BLaER1 treated with 17β-estradiol and CSF1 and Interleukin-3, amounts not matched to agents 10 nM and 100 nM (cell line): ENCODE data around the gene NMRAL1.

Source experiments
- H3K27ac ChIP-seq, 11 experiments: shearing (Covaris generic); formaldehyde crosslinking; 2 replicates each; pipeline ENCODE4 v1.8.1; 2022
- H3K27me3 ChIP-seq, 11 experiments: shearing (Covaris generic); formaldehyde crosslinking; 2 replicates each; pipeline ENCODE4 v1.8.1; 2022
- H3K36me3 ChIP-seq, 11 experiments: shearing (Covaris generic); formaldehyde crosslinking; 2 replicates each; pipeline ENCODE4 v1.8.1; 2022
- H3K4me1 ChIP-seq, 10 experiments: shearing (Covaris generic); formaldehyde crosslinking; 2 replicates each; pipeline ENCODE4 v1.8.1; 2022
- H3K4me2 ChIP-seq, 11 experiments: shearing (Covaris generic); formaldehyde crosslinking; 2 replicates each; pipeline ENCODE4 v1.8.1; 2022
- H3K4me3 ChIP-seq, 10 experiments: shearing (Covaris generic); formaldehyde crosslinking; 2 replicates each; pipeline ENCODE4 v1.8.1; 2022
- H3K9ac ChIP-seq, 11 experiments: shearing (Covaris generic); formaldehyde crosslinking; 2 replicates each; pipeline ENCODE4 v1.8.1; 2022
- H3K9me3 ChIP-seq, 11 experiments: shearing (Covaris generic); formaldehyde crosslinking; replicated peaks in 1 of 11; 2 replicates each; pipeline ENCODE4 v1.8.1; 2022
- H4K20me1 ChIP-seq, 11 experiments: shearing (Covaris generic); formaldehyde crosslinking; 2 replicates each; pipeline ENCODE4 v1.8.1; 2022
- Cebpa-rat ChIP-seq, 11 experiments: shearing (Covaris generic); IDR thresholded peaks; 2 replicates each; pipeline ENCODE4 v1.8.1; 2022

The NMRAL1 gene

GRCh38 chr16:4474192-4474961 is at the start of gene NMRAL1:
NMRAL1 (minus strand) TSS chr16:4474625; CDS start chr16:4474132, 493 bp downstream.
- peaks cover 47 to 61% (median 52%) of the 10 kb centered on the region in 10 experiments for H3K4me1 ChIP-seq
- peak within 1 kb of the TSS; percentile 80 to 98 (median 95) for H3K4me2 ChIP-seq
- H3K27me3 ChIP-seq = no peaks in the 10 kb centered on the region
- H3K9ac ChIP-seq = peak within 1 kb of the TSS; percentile 87 to 92 (median 89)
- peaks cover 11 to 30% (median 18%) of the 10 kb centered on the region in 11 experiments; a peak in 16 of 22 replicates for H4K20me1 ChIP-seq
- H3K4me3 ChIP-seq = peak within 1 kb of the TSS; percentile 75 to 87 (median 80)
- TF ChIP-seq Cebpa-rat (IDR thresholded peaks at IDR 0.05) = no peak
- H3K27ac ChIP-seq = peak within 1 kb of the TSS; percentile 72 to 93 (median 90); a peak in 21 of 22 replicates
- H3K36me3 ChIP-seq = peaks cover 5 to 30% (median 18%) of the 10 kb centered on the region in 11 experiments
- peaks cover 0 to 10% (median 0%) of the 10 kb centered on the region in 11 experiments; a peak in 3 of 22 replicates for H3K9me3 ChIP-seq

DNA sequence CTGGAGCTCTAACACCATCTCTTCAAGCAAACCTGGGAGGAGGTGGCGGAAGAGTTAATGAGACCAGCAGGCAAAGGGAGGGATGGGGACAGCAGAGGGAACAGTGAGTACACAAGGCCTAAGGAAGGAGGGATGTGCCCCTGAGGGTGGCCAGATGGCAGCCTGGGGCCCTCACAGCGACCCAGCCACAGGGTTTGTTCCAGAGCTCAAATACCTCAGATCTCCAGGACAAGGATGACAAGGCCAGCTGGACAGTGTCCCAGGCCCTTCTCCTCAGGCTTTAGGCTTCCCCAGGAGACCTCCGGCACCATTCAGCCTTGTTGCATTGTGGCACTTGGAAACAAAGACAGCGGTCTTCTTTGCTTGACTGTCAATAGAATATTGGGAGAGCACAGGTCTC is 49.3 kb upstream of the NMRAL1 start:
- H3K4me2 ChIP-seq = peak overlapping the region in 7 of 11 experiments; percentile 2 to 72 (median 57); a peak in 10 of 22 replicates
- H3K9me3 ChIP-seq = no peaks in the 10 kb centered on the region
- H4K20me1 ChIP-seq = peaks cover 0 to 59% (median 21%) of the 10 kb centered on the region in 11 experiments; a peak in 13 of 22 replicates
- H3K4me3 ChIP-seq = no peak overlapping the region
- H3K27ac ChIP-seq = peak overlapping the region in 8 of 11 experiments; percentile 11 to 66 (median 39); a peak in 12 of 22 replicates
- peak overlapping the region in 4 of 11 experiments; percentile 6 to 26 (median 21); a peak in 4 of 22 replicates for H3K9ac ChIP-seq
- peaks cover 37 to 66% (median 42%) of the 10 kb centered on the region in 10 experiments for H3K4me1 ChIP-seq
- TF ChIP-seq Cebpa-rat (IDR thresholded peaks at IDR 0.05) = no peak
- no peaks in the 10 kb centered on the region for H3K27me3 ChIP-seq
- peaks cover 0 to 47% (median 8%) of the 10 kb centered on the region in 11 experiments; a peak in 10 of 22 replicates for H3K36me3 ChIP-seq

- peaks cover 0 to 56% (median 8%) of the 10 kb centered on the region in 11 experiments; a peak in 10 of 22 replicates for H3K36me3 ChIP-seq
- H3K4me3 ChIP-seq = no peak overlapping the region
- H3K4me2 ChIP-seq = peak overlapping the region in 7 of 11 experiments; percentile 12 to 72 (median 49); a peak in 11 of 22 replicates
- peaks cover 32 to 65% (median 46%) of the 10 kb centered on the region in 10 experiments for H3K4me1 ChIP-seq
- H3K27ac ChIP-seq = peak overlapping the region in 8 of 11 experiments; percentile 12 to 66 (median 40); a peak in 12 of 22 replicates
- H3K9ac ChIP-seq = peak overlapping the region in 5 of 11 experiments; percentile 6 to 44 (median 26); a peak in 11 of 22 replicates
- peaks cover 0 to 74% (median 34%) of the 10 kb centered on the region in 11 experiments; a peak in 16 of 22 replicates for H4K20me1 ChIP-seq
- H3K27me3 ChIP-seq = no peaks in the 10 kb centered on the region
- no peaks in the 10 kb centered on the region for H3K9me3 ChIP-seq
- TF ChIP-seq Cebpa-rat (IDR thresholded peaks at IDR 0.05) = no peak
Measured at GRCh38 chr16:4522051-4522581, 47.7 kb upstream of the NMRAL1 start.

- Histone ChIP-seq H3K27ac (0 out of 22 replicates have a peak overlapping the region, but pooled peaks of 1 of the 11 experiments have one; percentile 10), H3K4me1 (peaks cover 30 to 65% (median 46%) of the 10 kb centered on the region in 10 experiments)
Measured at GRCh38 chr16:4520913-4521312, 46.5 kb upstream of the NMRAL1 start.

GRCh38 chr16:4519274-4520058 is 45.0 kb upstream of the NMRAL1 start:
- H4K20me1 ChIP-seq = peaks cover 0 to 91% (median 34%) of the 10 kb centered on the region in 11 experiments; a peak in 16 of 22 replicates
- TF ChIP-seq Cebpa-rat (IDR thresholded peaks at IDR 0.05) = no peak
- H3K27ac ChIP-seq = peak overlapping the region in 1 of 11 experiments; percentile 2; a peak in 2 of 22 replicates
- no peaks in the 10 kb centered on the region for H3K9me3 ChIP-seq
- peak overlapping the region in 1 of 11 experiments; percentile 15; a peak in 1 of 22 replicates for H3K4me2 ChIP-seq
- no peak overlapping the region for H3K9ac ChIP-seq
- no peaks in the 10 kb centered on the region for H3K27me3 ChIP-seq
- H3K36me3 ChIP-seq = peaks cover 0 to 46% (median 7%) of the 10 kb centered on the region in 11 experiments; a peak in 11 of 22 replicates
- H3K4me3 ChIP-seq = no peak overlapping the region
- H3K4me1 ChIP-seq = peaks cover 45 to 73% (median 56%) of the 10 kb centered on the region in 10 experiments

More at GRCh38 chr16:4520913-4521312, 46.5 kb upstream of the NMRAL1 start:
- peaks cover 0 to 86% (median 34%) of the 10 kb centered on the region in 11 experiments; a peak in 16 of 22 replicates for H4K20me1 ChIP-seq
- no peak for TF ChIP-seq Cebpa-rat (IDR thresholded peaks at IDR 0.05)
- no peaks in the 10 kb centered on the region for H3K9me3 ChIP-seq
- H3K4me2 ChIP-seq = no peak overlapping the region
- no peaks in the 10 kb centered on the region for H3K27me3 ChIP-seq
- H3K36me3 ChIP-seq = peaks cover 0 to 56% (median 8%) of the 10 kb centered on the region in 11 experiments; a peak in 10 of 22 replicates
- H3K4me3 ChIP-seq = no peak overlapping the region
- no peak overlapping the region for H3K9ac ChIP-seq

DNA sequence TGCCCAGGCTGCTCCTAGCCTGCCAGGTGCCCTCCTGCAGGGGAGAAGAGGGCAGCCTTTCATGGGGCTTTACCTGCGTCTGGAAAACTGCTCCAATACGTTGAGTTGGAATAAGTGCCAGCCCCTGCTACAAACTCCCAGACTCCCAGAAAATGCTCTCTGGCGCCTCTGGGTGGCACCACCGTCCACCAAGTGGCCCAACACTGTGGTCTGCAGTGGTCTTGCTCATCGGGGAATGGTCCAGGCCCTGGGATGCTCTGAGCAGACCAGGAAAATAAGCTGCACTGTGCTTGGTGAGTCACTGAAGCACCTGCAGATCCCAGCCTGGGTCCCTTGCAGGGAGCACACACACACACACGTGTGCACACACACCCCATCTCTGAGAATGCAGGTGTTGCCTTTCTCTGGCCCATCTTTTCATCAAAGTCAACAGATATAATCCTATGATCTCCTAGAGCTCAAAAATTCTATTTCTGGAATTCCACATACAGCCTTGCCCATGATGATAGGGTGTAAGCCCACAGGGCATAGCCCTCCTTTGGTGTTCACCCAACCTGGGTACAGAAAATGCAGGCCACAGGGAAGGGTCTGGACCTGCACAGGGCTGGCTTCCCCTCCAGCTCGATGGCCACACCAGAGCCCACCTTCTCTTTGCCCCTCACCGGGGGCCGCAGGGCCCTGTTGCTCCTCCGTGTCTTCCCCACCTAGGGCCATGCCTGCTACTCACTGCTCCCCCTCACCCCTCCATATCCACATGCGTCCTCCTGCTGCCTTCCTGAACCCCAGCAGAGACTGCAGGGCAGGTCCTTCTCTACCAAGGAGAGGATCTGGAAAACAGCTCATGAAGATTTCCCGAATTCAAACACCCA is 43.6 kb upstream of the NMRAL1 start:
- no peak overlapping the region for H3K9ac ChIP-seq
- H4K20me1 ChIP-seq = peaks cover 0 to 95% (median 43%) of the 10 kb centered on the region in 11 experiments; a peak in 16 of 22 replicates
- no peak overlapping the region for H3K4me3 ChIP-seq
- peaks cover 11 to 44% (median 16%) of the 10 kb centered on the region in 11 experiments; a peak in 18 of 22 replicates for H3K36me3 ChIP-seq
- no peaks in the 10 kb centered on the region for H3K27me3 ChIP-seq
- H3K9me3 ChIP-seq = no peaks in the 10 kb centered on the region
- peaks cover 50 to 77% (median 61%) of the 10 kb centered on the region in 10 experiments for H3K4me1 ChIP-seq
- no peak for TF ChIP-seq Cebpa-rat (IDR thresholded peaks at IDR 0.05)
- H3K4me2 ChIP-seq = peak overlapping the region in 5 of 11 experiments; percentile 7 to 96 (median 90); a peak in 3 of 22 replicates
- 0 out of 22 replicates have a peak overlapping the region, but pooled peaks of 1 of the 11 experiments have one; percentile 1 for H3K27ac ChIP-seq

- no peak for TF ChIP-seq Cebpa-rat (IDR thresholded peaks at IDR 0.05)
- Histone ChIP-seq H3K9me3 (no peaks in the 10 kb centered on the region), H4K20me1 (peaks cover 0 to 99% (median 48%) of the 10 kb centered on the region in 11 experiments; a peak in 17 of 22 replicates), H3K36me3 (peaks cover 29 to 46% (median 34%) of the 10 kb centered on the region in 11 experiments), H3K27me3 (no peaks in the 10 kb centered on the region), H3K4me1 (peaks cover 42 to 84% (median 60%) of the 10 kb centered on the region in 10 experiments), H3K4me3 (peak overlapping the region; percentile 0 to 46 (median 26); a peak in 11 of 20 replicates), H3K4me2 (peak overlapping the region; percentile 68 to 96 (median 85)), H3K27ac (peak overlapping the region; percentile 18 to 88 (median 71); a peak in 19 of 22 replicates), H3K9ac (peak overlapping the region; percentile 40 to 74 (median 60); a peak in 21 of 22 replicates)
Measured at GRCh38 chr16:4515611-4516233, 41.3 kb upstream of the NMRAL1 start.
